HL-60/S4 treated with retinoic acid at 250 ng/mL for 4 days and 3 days (cell line): Measurements from ENCODE around the gene CCDC112.

Source experiments
- in situ Hi-C: fragments of 300-500 bp; cut with MboI; formaldehyde crosslinking; loops from 2 replicates; pipeline ENCODE4 v1.7.0; 2022; ENCODE audit warnings: low sequenced_read_pairs

The CCDC112 gene

GRCh38 chr5:115263078-115263380 lies 33.4 kb downstream of the CCDC112 start:
- in situ Hi-C loops, result no loop called here

GRCh38 chr5:115262321-115263077 lies 34.0 kb downstream of the CCDC112 start, which contains the start of gene PGGT1B:
PGGT1B (minus strand) TSS chr5:115262877; CDS start chr5:115262851, 26 bp downstream.
- in situ Hi-C loops, result no loop called here

- in situ Hi-C loops, result no loop called here
Measured at GRCh38 chr5:115262011-115262320, 34.5 kb downstream of the CCDC112 start.

- in situ Hi-C loops, result no loop called here
Measured at GRCh38 chr5:115260248-115260647, 36.2 kb downstream of the CCDC112 start.

GRCh38 chr5:115257981-115258380 lies 38.5 kb downstream of the CCDC112 start:
- in situ Hi-C loops, result no loop called here

GRCh38 chr5:115249379-115249778 lies 47.1 kb downstream of the CCDC112 start:
- in situ Hi-C loops, result loop anchor here (25.0 kb wide), 1 partner anchor 137 kb away; no protein-coding TSS in a partner anchor

- in situ Hi-C loops, result loop anchor here (25.0 kb wide), 1 partner anchor 134 kb away; no protein-coding TSS in a partner anchor
Measured at GRCh38 chr5:115246361-115246991, 50.0 kb downstream of the CCDC112 start.

GRCh38 chr5:115243412-115243811 lies 53.0 kb downstream of the CCDC112 start:
- in situ Hi-C loops, result loop anchor here (25.0 kb wide), 1 partner anchor 131 kb away; no protein-coding TSS in a partner anchor

GRCh38 chr5:115241881-115242642 lies 54.4 kb downstream of the CCDC112 start:
- in situ Hi-C loops, result loop anchor here (25.0 kb wide), 1 partner anchor 130 kb away; no protein-coding TSS in a partner anchor

- in situ Hi-C loops, result loop anchor here (25.0 kb wide), 1 partner anchor 125 kb away; no protein-coding TSS in a partner anchor
Measured at GRCh38 chr5:115237066-115237465, 59.4 kb downstream of the CCDC112 start.

- in situ Hi-C loops, result loop anchor here (25.0 kb wide), 1 partner anchor 124 kb away; no protein-coding TSS in a partner anchor
Measured at GRCh38 chr5:115236599-115236998, 59.9 kb downstream of the CCDC112 start.

GRCh38 chr5:115231598-115231997 lies 64.9 kb downstream of the CCDC112 start:
- in situ Hi-C loops, result loop anchor here (25.0 kb wide), 1 partner anchor 119 kb away; no protein-coding TSS in a partner anchor

GRCh38 chr5:115229606-115230005 lies 66.8 kb downstream of the CCDC112 start:
- in situ Hi-C loops, result loop anchor here (25.0 kb wide), 1 partner anchor 117 kb away; no protein-coding TSS in a partner anchor

GRCh38 chr5:115227281-115227680 lies 69.2 kb downstream of the CCDC112 start:
- in situ Hi-C loops, result loop anchor here (25.0 kb wide), 1 partner anchor 115 kb away; no protein-coding TSS in a partner anchor
